NCI-H1930 (cell line): ENCODE results near the gene OR5D13.

Experiments used
- DNase-seq, 2 experiments: peaks; one replicate each; lab custom pipeline; 2025; lab: John Stamatoyannopoulos, UW

OR5D13 gene, protein sequence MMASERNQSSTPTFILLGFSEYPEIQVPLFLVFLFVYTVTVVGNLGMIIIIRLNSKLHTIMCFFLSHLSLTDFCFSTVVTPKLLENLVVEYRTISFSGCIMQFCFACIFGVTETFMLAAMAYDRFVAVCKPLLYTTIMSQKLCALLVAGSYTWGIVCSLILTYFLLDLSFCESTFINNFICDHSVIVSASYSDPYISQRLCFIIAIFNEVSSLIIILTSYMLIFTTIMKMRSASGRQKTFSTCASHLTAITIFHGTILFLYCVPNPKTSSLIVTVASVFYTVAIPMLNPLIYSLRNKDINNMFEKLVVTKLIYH

DNA sequence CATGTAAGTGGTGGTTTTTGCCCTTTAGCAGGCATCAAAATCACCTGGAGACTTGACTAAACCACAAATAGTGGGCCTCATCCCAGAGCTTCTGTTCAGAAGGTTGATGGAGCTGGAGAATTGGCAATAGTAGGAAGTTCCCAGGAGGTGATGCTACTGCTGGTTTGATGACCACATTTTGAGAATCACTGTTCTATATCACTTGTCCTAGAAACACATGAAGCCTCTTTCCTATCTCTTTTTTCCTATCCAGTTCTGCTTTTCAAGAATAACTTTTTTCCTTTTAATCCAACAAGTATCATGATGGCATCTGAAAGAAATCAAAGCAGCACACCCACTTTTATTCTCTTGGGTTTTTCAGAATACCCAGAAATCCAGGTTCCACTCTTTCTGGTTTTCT is at the start of gene OR5D13:
TSS of gene OR5D13 (plus strand) at position 301 of the 400 bp plus-strand sequence. CDS start at position 301, 0 bp downstream.
- DNase-seq = no peak

DNA sequence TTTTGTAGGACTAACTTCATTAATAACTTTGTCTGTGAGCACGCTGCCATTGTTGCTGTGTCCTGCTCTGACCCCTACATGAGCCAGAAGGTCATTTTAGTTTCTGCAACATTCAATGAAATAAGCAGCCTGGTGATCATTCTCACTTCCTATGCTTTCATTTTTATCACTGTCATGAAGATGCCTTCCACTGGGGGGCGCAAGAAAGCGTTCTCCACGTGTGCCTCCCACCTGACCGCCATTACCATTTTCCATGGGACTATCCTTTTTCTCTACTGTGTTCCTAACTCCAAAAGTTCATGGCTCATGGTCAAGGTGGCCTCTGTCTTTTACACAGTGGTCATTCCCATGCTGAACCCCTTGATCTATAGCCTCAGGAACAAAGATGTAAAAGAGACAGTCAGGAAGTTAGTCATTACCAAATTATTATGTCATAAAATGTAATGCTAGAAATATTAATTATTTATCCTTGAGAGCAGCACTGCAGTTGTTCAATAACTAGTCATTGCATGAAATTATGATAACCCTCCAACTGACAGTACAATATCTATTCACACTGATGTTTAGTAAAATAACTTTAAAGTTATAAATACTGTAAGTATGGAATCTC is 46.4 kb upstream of the OR5D13 start:
- DNase-seq = no peak

DNA sequence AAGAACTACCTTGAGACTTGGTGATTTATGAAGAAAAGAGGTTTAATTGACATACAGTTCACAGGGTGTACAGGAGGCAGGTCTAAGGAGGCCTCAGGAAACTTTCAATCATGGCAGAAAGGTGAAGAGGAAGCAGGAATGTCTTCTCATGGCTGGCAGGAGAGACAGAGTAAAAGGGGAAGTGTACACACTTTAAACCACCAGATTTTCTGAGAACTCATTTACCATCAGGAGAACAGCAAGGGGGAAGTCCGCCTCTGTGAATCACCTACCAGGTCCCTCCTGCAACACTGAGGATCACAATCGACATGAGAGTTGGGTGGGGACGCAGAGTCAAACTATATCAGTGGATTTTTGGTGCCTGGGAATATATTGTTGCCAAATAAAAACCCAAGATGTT is 40.3 kb upstream of the OR5D13 start:
- DNase-seq = no peak

DNA sequence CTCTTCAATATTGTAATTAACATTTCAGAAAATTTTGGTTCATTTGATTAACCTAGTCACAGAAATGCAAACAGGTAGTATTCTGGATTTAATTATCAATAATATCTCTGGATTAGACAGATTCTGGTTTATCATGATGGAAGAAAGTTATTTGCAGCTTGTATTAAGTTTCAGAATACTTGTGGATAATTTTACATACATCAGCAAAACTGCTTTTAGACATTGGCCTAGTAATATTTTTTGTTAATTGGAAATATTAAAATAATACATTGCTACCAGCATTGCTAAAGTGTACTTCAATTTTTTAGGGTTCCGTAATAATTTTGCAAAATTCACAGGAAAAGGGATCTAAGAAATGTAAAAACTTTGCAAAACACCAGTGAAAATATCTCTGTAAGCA is 18.4 kb downstream of the OR5D13 start:
- no peak for DNase-seq

DNA sequence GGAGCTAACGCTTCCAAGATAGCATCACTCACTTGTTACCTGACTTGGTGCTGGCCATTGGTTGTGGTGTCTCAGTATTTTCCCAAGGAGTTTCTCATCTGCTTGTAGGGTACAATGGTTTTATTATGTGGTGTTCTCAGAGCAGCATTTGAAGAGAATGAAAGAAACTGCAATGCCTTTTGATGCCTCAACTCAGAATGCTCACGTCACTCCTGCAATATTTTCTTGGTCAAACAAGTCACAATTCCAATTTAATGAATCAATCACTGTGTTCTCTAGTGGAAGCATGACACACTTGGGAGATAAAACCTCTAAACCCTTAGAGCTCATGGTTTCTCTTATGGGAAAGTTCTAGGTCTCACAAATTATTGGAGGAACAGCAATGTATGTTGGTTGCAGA is 20.1 kb downstream of the OR5D13 start:
- no peak for DNase-seq

DNA sequence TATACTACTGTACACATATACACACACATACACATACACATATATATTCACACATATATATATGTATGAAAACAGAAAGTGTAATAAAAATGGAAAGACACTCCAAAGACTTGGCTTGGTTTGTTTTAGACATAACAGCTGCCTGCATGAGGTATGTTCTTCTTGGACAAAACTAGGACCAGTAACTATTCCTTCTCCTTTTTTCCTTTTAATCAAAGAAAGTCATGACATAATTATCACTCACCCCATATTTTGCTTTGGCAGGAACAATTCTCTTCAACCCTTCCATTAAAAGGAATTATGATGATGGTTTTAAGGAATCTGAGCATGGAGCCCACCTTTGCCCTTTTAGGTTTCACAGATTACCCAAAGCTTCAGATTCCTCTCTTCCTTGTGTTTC is 22.0 kb downstream of the OR5D13 start, which contains the start of gene OR5D14:
TSS of gene OR5D14 (plus strand) at position 301 of the 400 bp plus-strand sequence. CDS start at position 301, 0 bp downstream.
- DNase-seq = no peak

DNA sequence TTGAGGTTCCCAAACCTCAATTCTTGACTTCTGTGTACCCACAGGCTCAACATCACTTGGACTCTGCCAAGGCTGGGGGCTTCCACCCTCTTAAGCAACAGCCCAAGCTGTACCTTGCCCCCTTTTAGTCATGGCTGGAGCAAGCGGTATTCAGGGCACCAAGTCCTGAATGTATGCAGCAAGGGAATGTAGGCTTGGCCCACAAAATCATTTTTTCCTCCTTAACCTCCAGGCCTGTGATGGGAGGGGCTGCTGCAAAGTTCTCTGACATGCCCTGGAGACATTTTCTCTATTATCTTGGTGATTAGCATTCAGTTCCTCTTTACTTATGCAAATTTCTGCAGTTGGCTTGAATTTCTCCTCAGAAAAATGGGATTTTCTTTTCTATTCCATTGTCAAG is 33.0 kb downstream of the OR5D13 start:
- no peak for DNase-seq

DNA sequence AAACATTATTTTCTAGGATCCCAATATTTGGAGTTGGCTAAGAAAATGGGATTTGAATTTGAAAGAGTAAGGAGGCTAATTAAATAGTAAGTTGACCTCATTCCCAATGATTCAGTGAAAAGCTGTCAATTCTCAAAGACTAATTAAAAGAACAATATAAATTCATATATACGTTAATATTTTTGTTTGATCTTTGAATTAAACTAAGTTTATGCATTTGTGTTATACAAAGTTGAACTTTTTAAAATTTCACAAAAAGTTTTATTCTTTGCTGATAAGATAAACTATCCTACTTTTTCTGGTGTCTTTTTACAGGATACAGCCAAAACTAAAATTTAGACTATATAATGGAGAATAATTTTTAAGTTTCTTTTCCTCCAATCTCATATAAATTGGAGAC is 37.8 kb downstream of the OR5D13 start, which contains the start of gene OR5L1:
TSS of gene OR5L1 (plus strand) at position 301 of the 400 bp plus-strand sequence. CDS start 100 bp downstream, outside the sequence.
- DNase-seq = no peak

DNA sequence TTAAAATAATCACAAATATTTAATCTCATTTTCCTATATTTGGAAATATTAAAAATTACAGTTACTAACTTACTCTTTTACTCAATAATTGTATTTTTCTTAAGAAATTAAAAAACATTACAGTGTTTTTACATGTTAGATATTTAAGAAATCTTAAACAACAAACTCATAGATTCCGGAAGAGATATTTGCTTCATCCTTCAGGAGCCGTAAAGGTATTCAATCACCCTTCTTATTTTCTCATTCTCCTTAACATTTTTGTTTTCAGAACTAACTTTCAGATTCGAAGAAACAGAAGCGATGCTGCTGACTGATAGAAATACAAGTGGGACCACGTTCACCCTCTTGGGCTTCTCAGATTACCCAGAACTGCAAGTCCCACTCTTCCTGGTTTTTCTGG is 46.1 kb downstream of the OR5D13 start, which contains the start of gene OR5D18:
TSS of gene OR5D18 (plus strand) at position 301 of the 400 bp plus-strand sequence. CDS start at position 301, 0 bp downstream.
- no peak for DNase-seq
